Pons (tissue), 1 donor: ENCODE results near the gene ECSCR.
"Not testable (repeated sequence)": the region's sequence is repeated elsewhere in the genome, so short reads cannot be mapped to it uniquely, and the experiment has no call there.

Experiments
- DNase-seq: peaks from one replicate; pipeline ENCODE4 v3.0.0-alpha.2; 2016; ENCODE audit warnings: low spot score

Gene ECSCR

DNA sequence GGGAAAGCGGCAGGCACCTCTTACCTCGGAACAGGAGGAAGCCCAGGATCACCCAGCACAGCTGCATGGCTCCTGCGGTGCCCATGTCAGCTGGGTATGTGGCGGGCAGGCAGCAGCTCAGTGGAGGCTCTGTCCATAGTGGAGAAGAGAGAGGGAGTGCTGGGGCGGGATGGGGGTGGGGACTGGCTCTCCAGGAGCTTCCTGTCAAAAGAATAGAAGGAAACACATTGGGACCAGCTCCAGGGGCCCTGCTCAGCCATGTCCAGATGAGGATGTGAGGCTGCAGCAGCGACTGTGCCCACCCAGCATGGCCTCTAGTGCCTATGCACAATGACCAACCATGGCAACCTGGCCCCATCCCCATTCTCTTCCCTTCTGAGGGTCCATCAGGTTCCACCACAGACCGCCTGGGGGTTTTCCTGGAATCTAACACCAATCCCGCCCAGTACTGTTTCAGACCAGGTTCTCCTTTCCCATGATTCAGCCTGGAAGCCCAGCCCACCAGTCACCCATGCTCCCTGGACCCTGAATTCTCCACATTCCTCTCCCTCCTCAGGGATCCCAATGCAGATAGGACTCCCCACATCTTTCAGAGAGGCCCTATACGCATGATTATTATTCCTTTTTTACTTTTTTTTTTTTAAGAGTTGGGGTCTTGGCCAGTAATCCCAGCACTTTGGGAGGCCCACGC lies at the start of gene ECSCR:
ECSCR (minus strand) TSS at position 158 of the 691 bp plus-strand sequence; CDS start at position 85, 73 bp downstream.
- DNase-seq: no peak

- not testable (repeated sequence) for DNase-seq
These were observed 42.2 kb upstream of the ECSCR start for GRCh38 chr5:139504722-139505121.

- not testable (repeated sequence) for DNase-seq
These were observed 41.3 kb upstream of the ECSCR start for GRCh38 chr5:139503879-139504278.

DNA sequence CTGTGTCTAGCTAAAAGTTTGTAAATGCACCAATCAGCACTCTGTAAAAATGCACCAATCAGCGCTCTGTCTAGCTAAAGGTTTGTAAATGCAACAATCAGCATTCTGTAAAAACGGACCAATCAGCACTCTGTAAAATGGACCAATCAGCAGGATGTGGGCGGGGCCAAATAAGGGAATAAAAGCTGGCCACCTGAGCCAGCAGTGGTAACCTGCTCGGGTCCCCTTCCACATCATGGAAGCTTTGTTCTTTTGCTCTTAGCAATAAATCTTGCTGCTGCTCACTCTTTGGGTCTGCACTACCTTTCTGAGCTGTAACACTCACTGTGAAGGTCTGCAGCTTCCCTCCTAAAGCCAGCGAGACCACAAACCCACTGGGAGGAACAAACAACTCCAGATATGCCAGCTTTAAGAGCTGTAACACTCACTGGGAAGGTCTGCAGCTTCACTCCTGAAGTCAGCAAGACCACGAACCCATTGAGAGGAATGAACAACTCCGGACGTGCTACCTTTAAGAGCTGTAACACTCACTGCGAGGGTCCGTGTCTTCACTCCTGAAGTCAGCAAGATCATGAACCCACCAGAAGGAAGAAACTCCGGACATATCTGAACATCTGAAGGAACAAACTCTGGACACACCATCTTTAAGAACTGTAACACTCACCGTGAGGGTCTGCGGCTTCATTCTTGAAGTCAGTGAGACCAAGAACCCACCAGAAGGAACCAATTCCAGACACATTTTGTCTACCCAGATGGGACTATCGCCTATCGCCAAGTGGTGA lies 40.7 kb upstream of the ECSCR start:
- DNase-seq: not testable (repeated sequence)

DNA sequence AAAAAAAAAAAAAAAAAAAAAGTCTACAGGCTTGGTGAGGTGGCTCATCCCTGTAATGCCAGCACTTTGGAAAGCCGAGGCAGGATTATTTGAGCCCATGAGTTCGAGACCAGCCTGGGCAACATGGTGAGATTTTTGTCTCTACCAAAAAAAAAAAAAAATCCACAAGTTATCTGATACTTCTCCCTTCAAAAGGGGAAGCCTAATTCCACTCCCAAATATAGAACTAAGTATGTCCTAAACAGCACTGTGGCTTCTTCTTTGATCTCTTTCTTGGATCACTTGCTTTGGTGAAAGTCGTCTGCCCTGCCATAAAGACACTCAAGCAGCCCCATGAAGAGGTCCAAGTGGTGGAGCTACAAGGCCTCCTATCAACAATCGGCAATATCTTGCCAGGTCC lies 38.8 kb upstream of the ECSCR start:
- DNase-seq: peak; percentile 37

DNA sequence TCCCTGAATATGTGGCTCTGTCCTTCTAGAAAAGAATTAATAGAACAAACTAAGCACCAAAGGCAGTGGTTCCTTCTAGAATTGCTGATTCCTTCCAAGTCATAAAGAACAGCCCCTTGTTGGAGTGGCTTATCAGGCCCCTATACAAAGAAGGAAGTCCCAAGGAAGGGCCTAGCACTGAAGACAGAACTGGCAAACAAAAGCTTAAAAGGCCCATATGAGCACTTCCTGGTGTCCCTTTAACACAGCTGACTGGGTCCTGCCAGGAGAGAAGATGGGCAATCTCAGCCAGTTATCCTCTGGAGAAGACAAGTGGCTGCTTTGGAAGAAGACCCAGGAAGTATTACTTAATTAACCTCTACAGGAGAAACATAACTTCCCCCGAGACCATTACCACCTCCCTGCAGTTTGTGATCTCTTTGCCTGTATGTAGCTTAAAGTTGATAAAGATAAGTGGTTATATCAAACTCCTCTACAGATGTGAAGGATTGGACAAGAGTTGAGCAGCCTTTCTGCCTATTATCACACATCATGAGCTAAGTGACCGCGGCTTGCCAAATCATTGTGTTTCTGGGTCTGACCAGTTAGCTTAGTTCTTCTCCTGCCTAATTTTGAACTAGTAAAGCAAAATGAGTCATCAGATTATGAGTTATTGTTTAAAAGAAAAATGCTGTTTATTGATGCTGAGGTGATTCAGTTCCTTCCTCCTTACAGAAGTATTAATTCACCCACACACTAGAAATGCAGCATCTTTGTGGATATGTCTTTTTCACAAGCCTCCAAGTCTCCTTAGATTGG lies 33.3 kb upstream of the ECSCR start:
- DNase-seq: peak; percentile 28

DNA sequence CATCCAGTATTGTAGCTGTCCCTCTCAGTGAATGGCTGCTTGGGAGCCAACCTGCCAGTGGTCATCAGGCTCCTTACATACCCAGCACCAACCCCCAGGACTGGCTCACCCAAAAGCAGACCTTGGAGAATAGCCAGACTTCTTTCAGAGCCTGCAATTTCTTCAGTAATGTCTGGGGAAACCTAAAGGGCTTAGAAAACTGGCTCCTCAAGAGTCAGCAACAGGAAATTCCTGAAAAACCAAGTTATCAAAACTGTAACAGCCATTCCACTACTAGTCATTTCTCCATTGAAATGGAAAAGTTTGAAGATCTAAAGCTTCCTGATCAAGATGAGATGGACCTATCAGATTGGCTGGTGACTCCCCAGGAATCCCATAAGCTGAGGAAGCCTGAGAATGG lies 32.3 kb upstream of the ECSCR start:
- no peak for DNase-seq

DNA sequence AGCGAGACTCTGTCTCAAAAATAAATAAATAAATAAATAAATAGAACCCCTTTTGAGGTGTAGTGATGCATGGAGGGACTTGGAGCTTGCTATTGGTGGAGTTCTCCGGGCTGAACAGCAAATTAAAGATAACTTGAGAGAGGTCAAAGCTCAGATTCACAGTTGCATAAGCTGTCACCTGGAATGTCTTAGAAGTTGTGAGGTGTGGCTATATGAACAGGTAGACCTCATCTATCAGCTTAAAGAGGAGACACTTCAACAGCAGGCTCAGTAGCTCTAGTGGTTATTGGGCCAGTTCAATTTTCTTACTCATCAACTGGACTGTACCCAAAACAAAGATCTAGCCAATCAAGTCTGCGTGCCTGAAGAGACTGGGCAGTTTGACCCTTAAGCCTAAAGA lies 31.7 kb upstream of the ECSCR start:
- DNase-seq: no peak

DNA sequence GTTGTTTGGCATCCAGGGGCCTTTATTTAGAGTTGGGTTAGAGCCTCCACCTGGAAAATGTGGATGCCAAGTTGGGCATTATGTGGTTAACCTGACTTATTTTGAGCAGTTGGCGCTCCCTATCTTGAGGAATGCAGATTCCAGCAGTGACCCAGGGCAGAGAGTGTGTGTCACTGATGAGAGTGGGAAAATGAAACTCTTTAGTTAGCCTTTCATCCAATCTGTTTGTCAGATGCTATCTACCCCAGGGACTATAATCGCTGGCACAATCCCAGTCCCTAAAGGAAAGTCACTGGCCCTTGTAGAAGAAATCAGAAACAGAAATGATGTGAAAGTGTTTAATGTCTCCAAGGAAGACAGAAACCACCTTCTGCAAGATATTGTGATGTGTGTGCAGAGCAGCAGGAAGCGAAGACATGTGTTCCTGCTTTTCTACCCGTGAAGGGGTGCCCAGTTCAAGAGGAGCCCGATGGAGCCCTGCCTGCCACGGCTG lies 30.2 kb upstream of the ECSCR start:
- no peak for DNase-seq

GRCh38 chr5:139488260-139488659 lies 25.7 kb upstream of the ECSCR start:
- peak; percentile 61 for DNase-seq

GRCh38 chr5:139486201-139486600 lies 23.7 kb upstream of the ECSCR start:
- no peak for DNase-seq

DNA sequence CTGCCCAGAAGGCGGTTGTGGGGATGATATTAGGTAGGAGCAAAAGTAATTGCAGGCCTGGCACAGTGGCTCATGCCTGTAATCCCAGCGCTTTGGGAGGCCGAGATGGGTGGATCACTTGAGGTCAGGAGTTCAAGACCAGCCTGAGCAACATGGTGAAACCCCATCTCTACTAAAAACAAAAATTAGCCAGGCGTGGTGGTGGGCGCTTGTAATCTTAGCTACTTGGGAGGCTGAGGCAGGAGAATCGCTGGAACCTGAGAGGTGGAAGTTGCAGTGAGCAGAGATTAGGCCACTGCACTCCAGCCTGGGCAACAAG lies 20.3 kb upstream of the ECSCR start:
- DNase-seq: not testable (repeated sequence)

GRCh38 chr5:139482050-139482889 lies 19.7 kb upstream of the ECSCR start, which contains the start of gene STING1:
Gene STING1, minus strand, starts transcription at chr5:139482758. Its CDS starts 1,054 bp downstream, at chr5:139481704.
- DNase-seq: peak; percentile 55

DNA sequence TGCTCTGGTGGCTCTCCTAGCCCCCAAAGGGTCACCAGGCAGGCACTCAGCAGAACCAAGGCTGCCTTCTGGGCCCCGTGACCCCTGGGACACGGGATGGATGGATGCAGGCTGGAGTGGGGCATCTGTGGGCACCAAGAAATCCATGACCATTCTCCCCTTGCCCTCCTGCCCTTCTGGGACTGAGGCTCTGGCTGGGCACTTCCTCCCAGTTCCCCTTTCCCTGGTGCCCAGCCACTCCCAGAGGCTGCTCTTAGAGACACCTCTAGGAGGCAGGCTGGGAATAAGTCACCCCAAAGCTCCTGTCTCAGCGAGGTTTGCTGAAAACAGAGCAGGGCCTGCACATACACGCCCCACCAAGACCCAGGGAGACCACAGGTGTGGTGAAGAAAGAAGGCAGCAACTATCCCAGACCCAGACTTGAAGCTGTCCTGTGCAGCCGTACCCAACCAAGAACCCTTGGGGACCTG lies 19.1 kb upstream of the ECSCR start:
- peak; percentile 29 for DNase-seq

- DNase-seq: no peak
These were observed 18.6 kb upstream of the ECSCR start for GRCh38 chr5:139481122-139481533.

GRCh38 chr5:139479729-139480128 lies 17.2 kb upstream of the ECSCR start:
- not testable (repeated sequence) for DNase-seq

DNA sequence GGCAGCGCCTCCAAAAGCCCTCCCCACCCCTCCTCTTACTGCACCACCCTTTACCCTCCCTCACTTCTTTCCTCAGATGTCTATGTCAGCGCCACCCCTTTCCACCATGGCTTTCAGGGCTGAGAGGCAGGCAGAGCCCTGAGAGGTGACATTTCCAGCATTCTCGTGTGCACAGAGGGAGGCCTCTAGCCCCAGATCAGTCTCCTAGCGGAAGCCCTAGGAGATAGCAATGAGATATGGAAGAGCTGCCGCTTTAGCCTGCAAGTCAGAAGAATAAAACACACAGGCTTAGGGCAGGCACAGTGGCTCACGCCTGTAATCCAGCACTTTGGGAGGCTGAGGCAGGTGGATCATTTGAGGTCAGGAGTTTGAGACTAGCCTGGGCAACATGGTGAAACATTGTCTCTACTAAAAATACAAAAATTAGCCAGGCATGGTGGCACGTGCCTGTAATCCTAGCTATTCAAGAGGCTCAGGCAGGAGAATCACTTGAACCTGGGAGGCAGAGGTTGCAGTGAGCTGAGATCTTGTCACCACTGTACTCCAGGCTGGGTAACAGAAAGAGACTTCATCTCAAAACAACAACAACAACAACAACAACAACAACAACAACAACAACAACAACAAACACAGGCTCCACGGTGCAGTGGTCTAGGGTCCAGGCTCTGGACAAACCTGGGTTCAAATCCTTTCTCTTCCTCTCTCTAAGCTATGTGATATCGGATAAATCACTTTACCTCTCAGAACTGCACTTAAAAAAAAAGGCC lies 16.3 kb upstream of the ECSCR start:
- not testable (repeated sequence) for DNase-seq

GRCh38 chr5:139475865-139476617 lies 13.5 kb upstream of the ECSCR start:
- DNase-seq: no peak

DNA sequence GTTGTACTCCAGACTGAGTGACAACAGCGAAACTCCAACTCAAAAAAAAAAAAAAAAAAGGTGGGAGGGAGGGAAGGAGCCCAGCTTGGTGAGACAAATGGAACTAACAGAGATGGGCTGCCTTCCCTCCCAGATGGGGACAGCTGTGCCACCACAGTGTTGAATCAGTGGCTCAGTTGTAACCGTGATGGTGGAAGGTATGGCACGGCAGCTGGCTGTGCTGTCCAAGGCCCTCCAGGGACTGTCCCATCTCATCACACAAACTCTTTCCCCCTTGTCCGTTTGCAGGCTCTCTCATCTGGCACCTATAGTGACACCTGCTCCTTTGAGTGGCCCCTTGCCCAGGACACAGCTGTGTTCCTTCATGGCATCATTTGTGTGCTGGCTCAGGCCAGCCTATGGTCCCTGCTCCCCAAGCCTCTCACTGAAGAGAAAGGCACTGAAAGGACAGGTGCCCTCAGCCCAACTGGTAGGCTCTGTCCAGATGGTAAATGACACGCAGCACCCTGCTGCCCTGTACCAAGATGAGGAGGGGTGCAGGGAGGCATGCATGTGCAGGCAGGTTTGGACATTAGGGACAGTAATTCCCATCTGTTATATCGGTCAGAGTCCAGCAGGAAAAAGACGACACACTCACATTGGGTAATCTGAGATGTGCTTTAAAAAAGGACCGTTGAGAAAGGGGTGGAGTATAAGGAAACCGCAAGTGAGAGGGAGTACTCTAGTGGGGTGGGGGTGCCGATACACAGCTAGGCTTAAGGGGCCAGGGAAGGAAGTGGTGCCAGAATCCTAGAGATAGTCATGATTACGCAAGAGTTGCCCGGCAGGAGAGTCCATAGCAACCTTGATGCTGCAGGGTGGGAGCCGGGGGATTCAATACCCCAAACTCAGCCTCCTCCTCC lies 12.6 kb upstream of the ECSCR start:
- DNase-seq: no peak
